Stimulated activated naive CD4-positive, alpha-beta T cell (primary cell): ENCODE measurements around the gene SAMD14.
"Not testable (repeated sequence)": the region's sequence is repeated elsewhere in the genome, so short reads cannot be mapped to it uniquely, and the experiment has no call there.

Experiments
- DNase-seq, 6 experiments: peaks; one replicate each; lab custom pipeline; 2025; lab: John Stamatoyannopoulos, UW

Gene SAMD14

DNA sequence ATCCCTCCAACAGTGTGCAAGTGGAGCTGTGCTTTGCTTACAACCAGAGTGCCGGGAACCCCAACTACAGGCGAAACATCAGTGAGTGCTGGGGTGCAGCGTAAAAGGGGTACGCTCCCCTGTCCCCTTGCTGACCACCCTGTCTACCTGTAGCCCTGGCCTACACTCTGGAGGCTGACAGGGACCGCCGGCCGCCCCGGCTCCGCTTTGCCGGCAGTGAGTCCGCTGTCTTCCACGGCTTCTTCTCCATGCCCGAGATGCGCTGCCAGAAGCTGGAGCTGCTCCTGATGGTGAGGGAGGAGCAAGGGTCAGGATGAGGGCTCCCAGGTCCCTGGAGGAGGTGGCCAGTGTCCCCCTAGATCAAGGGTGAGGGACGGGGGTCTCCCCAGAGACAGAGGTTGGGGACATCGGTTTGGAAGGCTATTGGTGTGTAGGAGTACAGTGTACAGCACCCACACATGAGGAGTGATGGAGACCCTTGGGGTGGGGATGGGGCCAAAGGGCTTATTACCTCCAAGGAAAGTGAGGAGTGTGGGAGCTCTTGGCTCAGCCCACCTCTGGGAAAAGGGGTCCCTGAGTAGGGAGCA lies 54.4 kb downstream of the SAMD14 start:
- no peak for DNase-seq

DNA sequence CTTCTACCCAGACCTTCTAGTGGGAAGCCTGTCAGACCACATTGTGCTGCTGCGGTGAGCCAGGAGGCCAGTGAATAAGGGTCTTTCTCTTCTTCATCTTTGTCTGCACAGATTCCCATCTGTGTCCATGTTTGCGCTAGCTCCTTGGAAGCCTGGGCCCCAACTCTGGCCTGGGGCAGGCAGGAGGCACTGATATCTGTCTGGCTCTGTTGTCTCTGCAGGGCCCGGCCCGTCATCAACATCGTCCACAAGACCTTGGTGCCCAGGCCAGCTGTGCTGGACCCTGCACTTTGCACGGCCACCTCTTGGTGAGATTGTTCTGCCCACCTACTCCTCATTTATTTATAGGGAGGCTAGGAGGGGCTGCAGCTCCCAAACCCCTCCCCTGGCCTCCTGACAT lies 55.7 kb downstream of the SAMD14 start:
- no peak for DNase-seq

DNA sequence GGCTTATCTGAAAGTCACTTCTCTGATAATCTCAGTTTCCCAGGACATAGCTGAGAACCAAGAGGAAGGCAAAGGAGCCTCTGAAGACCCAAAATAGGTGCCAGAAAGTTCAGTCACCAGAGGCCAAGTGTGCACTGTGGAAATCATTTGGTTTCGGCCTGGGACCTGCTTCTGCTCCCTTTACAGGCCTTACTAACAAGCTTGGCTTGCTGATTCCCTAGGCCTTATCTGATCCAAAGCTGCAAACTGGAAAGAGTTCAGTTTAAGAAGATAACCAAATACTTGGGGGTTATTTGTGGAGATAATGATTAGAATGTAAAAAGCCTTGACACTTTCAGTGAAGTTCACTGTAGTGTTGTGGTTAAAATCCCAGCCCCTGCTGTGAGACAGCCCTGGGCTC lies 57.0 kb downstream of the SAMD14 start:
- DNase-seq: no peak

DNA sequence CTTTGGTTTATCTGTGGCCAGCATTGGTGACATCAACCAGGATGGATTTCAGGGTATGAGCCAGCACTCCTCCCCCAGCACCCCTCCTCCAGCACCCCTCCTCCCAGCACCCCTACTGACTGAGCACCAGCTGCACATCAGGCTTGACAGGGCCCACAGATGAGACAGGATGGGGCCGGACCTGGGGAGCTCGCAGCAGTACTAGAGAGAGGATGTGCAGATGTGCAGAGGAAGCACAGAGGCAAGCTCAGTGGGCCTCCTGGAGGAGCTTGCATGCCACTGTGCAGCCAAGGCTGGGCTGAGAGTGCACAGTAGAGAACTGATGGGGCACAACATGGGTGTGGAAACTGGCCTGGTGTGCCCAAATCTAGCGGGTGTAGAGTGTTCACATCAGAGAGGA lies 57.8 kb downstream of the SAMD14 start:
- DNase-seq: no peak

DNA sequence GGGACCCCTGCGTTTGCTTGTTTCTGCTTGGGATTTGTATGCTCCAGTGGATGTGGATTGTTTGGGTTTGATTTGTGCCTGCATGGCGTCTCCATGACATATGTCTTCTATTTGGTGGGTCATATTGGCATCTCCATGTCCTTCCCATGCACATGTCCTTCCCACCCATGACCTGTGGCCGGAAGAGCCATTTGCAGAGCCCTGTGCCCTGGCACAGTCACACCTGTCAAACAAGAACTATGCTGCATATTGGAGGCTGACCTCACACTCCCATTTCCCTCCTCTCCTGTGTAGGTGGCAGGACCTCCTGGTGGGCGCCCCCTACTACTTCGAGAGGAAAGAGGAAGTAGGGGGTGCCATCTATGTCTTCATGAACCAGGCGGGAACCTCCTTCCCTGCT lies 58.3 kb downstream of the SAMD14 start:
- DNase-seq: no peak

DNA sequence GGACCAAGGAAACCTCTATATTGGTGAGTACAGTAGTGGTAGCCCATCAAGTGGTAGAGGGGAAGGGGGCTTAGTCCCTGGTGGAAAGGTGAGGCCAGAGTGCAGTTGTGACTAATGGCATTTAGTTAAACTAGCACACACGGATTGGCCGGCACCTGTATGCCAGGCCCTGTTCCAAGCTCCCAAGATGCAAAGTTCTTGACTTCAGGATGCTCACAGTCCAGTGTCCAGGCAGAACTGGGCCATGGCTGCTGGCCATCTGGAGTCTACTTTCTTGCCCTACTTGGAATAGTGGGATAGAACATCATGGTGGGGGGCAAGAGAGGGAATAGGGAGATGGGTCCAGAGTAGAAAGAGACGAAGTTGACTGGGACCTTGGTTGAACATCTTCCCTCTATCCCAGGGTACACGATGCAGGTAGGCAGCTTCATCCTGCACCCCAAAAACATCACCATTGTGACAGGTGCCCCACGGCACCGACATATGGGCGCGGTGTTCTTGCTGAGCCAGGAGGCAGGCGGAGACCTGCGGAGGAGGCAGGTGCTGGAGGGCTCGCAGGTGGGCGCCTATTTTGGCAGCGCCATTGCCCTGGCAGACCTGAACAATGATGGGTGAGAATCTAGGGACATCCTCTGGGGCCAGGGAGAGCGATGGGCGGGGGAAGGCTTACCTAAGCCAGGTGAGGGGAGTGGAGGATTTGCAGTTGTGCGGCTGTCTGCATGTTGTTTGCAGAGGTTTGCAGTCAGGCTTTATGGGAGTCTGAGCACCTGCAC lies 58.9 kb downstream of the SAMD14 start:
- DNase-seq: no peak

DNA sequence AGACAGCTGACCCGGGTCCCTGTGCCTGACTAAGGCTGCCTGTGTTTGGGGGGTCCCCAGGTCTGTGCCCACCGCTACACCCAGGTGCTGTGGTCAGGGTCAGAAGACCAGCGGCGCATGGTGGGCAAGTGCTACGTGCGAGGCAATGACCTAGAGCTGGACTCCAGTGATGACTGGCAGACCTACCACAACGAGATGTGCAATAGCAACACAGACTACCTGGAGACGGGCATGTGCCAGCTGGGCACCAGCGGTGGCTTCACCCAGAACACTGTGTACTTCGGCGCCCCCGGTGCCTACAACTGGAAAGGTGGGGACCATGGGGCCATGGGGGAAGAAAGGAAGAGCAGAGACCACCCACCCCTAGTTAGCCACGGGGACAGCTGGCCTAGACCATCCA lies 62.0 kb downstream of the SAMD14 start:
- no peak for DNase-seq

DNA sequence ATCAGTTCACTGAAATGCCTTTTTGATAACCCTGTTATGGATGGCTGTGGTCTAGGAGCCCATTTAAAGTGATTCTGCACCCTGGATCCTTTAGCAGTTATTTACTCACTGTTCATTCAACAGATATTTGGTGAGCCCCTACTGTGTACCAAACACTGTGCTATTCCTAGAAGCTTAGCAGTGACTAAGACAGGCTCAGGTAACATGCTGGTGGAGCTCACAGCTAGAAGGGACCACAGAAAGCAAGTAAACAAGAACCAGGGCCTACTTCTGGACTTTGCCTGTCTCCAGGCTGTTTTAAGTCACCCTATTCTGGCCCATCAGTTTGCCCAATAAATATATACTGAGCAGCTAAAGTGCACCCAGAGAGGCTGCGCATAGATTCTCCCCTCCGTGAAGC lies 63.0 kb downstream of the SAMD14 start:
- no peak for DNase-seq

DNA sequence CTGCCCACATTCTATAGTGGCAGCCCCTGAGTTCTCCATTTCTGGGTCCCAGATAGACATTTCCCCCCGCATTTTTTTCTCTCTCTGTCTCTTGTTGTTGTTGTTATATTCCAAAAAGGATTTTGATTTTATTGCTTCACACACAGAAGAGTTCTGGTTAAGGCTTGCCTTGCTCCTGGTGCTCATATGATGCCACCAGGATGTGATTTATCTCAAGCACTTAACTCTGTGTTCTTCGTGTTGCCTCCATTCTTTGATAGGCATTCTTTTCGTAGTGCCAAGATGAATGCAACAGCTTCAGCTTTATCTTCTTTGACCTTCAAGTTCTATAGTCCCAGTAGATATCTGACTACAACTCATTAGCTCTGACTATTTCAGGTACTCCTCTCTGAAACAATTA lies 64.9 kb downstream of the SAMD14 start:
- no peak for DNase-seq

DNA sequence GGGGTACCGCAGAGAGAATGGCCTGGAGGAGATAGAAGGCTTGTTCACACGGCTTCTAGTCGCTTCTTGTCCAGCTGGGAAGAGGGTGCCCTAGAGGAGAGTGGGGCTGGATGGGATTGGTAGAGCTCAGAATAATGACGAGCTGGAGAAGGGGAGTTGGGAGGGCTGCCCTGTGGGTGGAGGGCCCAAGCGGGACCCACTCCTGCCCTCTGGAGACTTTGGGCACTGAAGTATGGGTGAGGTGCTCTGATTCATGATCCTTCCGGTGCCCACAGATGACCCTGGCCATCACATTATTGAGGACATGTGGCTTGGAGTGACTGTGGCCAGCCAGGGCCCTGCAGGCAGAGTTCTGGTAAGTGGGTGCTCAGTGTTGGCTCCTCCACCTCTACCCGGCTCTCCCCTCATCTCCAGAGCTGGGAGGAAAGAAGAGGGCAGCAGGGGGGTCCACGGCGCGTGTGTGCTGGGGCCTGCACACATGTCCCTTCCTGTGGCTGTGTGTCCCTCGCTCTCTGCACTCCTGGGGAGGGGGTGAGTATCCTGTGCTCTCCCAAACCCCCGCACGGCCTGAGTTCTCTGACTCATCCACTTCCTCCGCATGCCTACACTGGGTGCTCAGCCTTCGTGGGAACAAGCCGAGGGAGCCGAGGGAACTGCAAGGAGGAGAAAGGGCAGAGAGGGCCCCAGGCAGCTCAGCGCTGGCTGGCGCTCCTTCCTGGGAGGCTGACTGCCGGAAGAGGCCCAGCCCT lies 65.5 kb downstream of the SAMD14 start:
- no peak for DNase-seq

DNA sequence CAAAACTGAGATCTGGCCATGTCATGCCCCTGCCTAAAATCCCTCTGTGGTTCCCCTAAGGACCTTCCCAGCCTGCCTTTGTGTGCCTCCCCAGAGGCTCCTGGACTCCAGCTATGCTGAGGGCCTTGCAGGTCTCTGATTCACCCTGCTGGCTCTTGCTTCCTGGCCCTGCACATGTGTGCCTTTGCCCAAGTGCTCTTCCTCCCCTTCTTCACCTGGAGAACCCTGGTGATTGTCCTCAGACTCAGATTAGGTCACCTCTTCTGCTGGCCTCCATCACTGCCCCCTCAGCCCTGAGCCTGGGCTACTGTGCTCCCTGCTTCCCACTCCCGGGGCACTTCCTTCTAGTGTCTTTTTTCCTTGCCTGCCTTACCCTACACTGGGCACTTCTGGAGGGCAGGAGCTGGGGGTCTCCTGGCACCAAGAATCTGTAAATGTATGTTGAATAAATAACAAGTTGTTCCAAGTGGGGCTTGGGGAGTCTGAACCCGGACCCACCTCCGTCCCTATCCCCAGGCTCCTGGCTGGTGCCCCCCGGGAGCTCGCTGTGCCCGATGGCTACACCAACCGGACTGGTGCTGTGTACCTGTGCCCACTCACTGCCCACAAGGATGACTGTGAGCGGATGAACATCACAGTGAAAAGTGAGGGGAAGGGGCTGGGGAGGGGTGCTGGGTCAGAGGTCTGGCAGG lies 66.3 kb downstream of the SAMD14 start:
- DNase-seq: no peak

DNA sequence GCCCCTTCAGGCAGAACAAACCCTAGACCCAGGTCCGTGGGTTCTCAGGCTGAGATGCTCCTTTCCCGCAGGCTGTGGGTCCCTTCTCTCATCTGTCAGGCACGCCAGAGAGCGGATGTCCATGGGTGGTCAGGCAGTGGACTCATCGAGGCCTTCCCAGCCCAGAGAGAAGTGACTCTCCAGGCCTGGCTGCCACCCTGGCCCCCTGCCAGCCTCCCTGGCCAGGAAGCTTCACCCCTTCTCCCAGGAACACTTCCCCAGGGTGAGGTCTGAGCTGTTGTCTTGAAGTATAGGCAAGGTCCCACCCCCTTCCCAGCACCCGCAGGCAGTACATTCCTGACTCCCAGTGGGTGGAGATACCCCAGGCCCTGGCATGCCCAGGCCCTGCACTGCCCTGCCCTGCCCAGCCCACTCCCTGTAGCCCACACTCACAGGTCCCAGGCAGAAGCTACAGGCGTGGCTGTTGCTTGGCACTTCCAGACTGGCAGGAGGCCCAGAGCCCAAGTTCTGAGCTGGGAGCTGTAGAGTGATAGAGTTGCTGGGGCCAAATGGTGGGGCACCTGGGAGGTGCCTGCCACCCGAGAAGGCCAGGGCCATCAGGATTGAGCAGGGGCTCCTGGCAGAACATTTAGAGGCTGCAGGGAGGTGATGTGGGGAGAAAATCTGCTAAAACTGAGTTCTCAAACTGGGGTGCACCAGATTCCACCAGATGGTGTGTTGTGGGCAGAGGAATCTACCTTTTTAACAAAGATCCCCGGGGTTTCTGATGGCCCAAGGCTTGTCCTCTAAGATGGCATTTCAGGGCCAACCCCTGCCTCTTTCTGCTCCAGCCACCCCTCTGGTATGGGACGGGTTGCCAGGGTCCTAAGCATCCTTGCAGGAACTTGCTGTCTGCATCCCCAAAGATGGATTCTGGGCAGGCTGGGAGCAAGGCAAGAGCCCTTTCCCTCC lies 67.4 kb downstream of the SAMD14 start:
- no peak for DNase-seq

DNA sequence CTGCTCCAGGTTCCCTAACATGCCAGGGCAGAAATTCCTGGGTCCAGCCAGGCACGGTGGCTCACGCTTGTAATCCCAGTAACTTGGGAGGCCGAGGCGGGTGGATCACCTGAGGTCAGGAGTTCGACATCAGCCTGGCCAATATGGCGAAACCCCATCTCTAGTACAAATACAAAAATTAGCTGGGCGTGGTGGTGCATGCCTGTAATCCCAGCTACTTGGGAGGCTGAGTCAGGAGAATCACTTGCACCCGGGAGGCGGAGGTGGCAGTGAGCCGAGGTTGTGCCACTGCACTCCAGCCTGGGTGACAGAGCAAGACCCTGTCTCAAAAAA lies 68.3 kb downstream of the SAMD14 start:
- DNase-seq: not testable (repeated sequence)

DNA sequence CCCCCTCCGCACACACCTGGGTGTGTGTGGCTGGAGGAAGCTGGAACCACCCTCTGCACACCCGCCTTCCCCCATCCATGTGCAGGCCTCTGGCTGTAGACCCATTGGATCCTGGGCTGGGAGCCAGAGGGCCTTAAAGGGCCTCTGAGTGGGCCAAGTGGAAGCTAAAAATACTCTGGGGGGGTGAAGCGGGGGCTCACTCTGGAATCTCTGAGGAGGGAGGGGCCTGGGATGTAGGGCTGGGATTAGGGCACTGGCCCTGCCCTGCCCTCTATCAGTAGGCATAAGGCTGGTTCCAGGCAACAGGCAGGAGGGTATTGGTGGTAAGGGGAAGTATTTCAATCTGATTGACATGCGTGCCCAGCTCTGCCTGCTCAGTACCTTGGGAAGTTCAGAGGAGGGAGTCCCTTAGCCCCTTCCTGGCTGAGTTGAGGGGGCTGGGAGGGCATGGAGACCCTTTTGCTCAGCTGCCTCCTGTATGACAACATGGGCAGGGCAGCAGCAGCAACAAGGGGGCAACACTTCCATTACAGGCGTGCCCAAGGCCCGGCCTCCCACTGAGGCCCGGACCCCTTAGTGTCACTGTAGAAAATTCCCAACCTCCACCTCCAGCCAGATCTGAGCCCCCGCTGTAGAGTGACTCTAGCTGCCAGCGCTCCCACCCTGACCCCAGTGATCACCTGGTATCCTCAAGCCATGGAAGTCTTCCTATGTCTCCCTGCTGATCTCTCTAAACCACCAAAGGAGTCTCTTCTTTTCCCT lies 68.8 kb downstream of the SAMD14 start:
- DNase-seq: no peak
